MM.1S (cell line): ENCODE data around the gene RRM1.
A peak's percentile ranks its signal among the peaks of the same experiment; 100 is the strongest.

Source experiments
- DNase-seq: peaks from one replicate; pipeline ENCODE4 v3.0.0-alpha.2; 2015
- H2AFZ ChIP-seq: fragments of 300-600 bp; sonication (generic); 2 replicates; pipeline ENCODE4 v1.6.0; 2016; ENCODE audit warnings: antibody characterized with exemption, low read length
- H3F3A ChIP-seq: fragments of 300-600 bp; sonication (generic); 2 replicates; pipeline ENCODE4 v1.6.1; 2016; ENCODE audit warnings: mild to moderate bottlenecking, antibody characterized with exemption, low read length, moderate library complexity, mixed read lengths; ENCODE audit not compliant: insufficient read depth
- H3K27ac ChIP-seq: fragments of 300-600 bp; sonication (generic); 2 replicates; pipeline ENCODE4 v1.5.1; 2016; ENCODE audit warnings: mild to moderate bottlenecking, low read length
- H3K27me3 ChIP-seq: fragments of 300-600 bp; sonication (generic); replicated peaks from 2 replicates; pipeline ENCODE4 v1.6.0; 2016; ENCODE audit warnings: low read length; ENCODE audit not compliant: insufficient read depth
- H3K36me3 ChIP-seq: fragments of 300-600 bp; sonication (generic); replicated peaks from 2 replicates; pipeline ENCODE4 v1.6.1; 2016; ENCODE audit warnings: mild to moderate bottlenecking, low read length, mixed read lengths; ENCODE audit not compliant: insufficient read depth
- H3K4me1 ChIP-seq: fragments of 300-600 bp; sonication (generic); 2 replicates; pipeline ENCODE4 v1.6.1; 2016; ENCODE audit warnings: low read length, mixed read lengths
- H3K4me2 ChIP-seq: fragments of 300-600 bp; sonication (generic); 2 replicates; pipeline ENCODE4 v1.6.0; 2016; ENCODE audit warnings: low read depth, low read length
- H3K4me3 ChIP-seq: fragments of 300-600 bp; sonication (generic); 2 replicates; pipeline ENCODE4 v1.5.1; 2016; ENCODE audit warnings: low read length, mixed read lengths
- H3K79me2 ChIP-seq: fragments of 300-600 bp; sonication (generic); 2 replicates; pipeline ENCODE4 v1.6.1; 2016; ENCODE audit warnings: mixed run types, low read length, mixed read lengths
- H3K9ac ChIP-seq: fragments of 300-600 bp; sonication (generic); 2 replicates; pipeline ENCODE4 v1.6.1; 2016; ENCODE audit warnings: low read length, mixed read lengths
- H3K9me2 ChIP-seq: fragments of 300-600 bp; sonication (generic); replicated peaks from 2 replicates; pipeline ENCODE4 v1.6.1; 2016; ENCODE audit warnings: mild to moderate bottlenecking, low read length, mixed read lengths; ENCODE audit not compliant: insufficient read depth
- H3K9me3 ChIP-seq: fragments of 300-600 bp; sonication (generic); replicated peaks from 2 replicates; pipeline ENCODE4 v1.6.1; 2016; ENCODE audit warnings: mild to moderate bottlenecking, low read length, mixed read lengths; ENCODE audit not compliant: insufficient read depth
- H4K20me1 ChIP-seq: fragments of 300-600 bp; sonication (generic); 2 replicates; pipeline ENCODE4 v1.6.1; 2016; ENCODE audit warnings: mild to moderate bottlenecking, low read length, moderate library complexity, mixed read lengths; ENCODE audit not compliant: insufficient read depth
- EZH2 ChIP-seq: fragments of 300-600 bp; sonication (generic); optimal IDR thresholded peaks from 2 replicates; pipeline ENCODE3; 2017; ENCODE audit warnings: low read depth, mild to moderate bottlenecking, antibody characterized with exemption, low read length, mixed read lengths
- EZH2phosphoT487 ChIP-seq: fragments of 300-600 bp; sonication (generic); IDR thresholded peaks from 2 replicates; pipeline ENCODE4 v1.6.1; 2018; ENCODE audit warnings: antibody characterized with exemption, low read length
- TF ChIP-seq, protein P1 (sequence below): fragments of 300-600 bp; sonication (generic); IDR thresholded peaks from 2 replicates; pipeline ENCODE4 v1.5.1; 2016; ENCODE audit warnings: antibody characterized with exemption, low read length, mixed read lengths

The RRM1 gene

DNA sequence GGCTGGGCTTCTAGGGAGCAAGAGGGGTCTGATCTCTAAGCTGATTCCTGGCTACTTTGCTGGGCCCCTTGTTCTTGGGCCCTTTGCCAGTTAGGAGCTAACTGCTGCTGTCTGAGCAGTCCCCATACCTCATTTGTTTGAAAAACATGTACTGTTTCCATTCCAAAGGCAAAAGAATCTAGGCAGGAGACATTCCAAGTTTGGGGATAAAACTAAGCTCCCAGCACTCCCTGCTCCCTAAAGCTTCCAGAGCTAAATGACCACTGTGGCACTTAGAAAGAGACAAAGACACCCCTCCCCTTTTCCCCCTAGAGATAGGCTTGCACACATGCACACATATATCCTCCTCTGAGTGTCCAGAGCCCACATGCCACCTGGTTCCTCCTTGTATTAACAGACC lies 22.7 kb upstream of the RRM1 start:
- no peak overlapping the region for H3K9ac ChIP-seq
- no peak overlapping the region for H3K27ac ChIP-seq
- H3K9me3 ChIP-seq, result no peaks in the 10 kb centered on the region
- 0 out of 2 replicates have a peak, but pooled peaks cover 13% of the 10 kb centered on the region for H3K79me2 ChIP-seq
- no peaks in the 10 kb centered on the region for H3K36me3 ChIP-seq
- no peaks in the 10 kb centered on the region for H3K27me3 ChIP-seq
- H3F3A ChIP-seq, result 0 out of 2 replicates have a peak, but pooled peaks cover 3% of the 10 kb centered on the region
- no peaks in the 10 kb centered on the region for H3K4me1 ChIP-seq
- H3K9me2 ChIP-seq, result no peaks in the 10 kb centered on the region
- no peaks in the 10 kb centered on the region for H4K20me1 ChIP-seq
- H2AFZ ChIP-seq, result no peak overlapping the region
- no peak overlapping the region for H3K4me3 ChIP-seq
- no peak for DNase-seq
- H3K4me2 ChIP-seq, result no peak overlapping the region
- TF ChIP-seq EZH2 (no peak), EZH2phosphoT487 (no peak)
- TF ChIP-seq, protein P1, sequence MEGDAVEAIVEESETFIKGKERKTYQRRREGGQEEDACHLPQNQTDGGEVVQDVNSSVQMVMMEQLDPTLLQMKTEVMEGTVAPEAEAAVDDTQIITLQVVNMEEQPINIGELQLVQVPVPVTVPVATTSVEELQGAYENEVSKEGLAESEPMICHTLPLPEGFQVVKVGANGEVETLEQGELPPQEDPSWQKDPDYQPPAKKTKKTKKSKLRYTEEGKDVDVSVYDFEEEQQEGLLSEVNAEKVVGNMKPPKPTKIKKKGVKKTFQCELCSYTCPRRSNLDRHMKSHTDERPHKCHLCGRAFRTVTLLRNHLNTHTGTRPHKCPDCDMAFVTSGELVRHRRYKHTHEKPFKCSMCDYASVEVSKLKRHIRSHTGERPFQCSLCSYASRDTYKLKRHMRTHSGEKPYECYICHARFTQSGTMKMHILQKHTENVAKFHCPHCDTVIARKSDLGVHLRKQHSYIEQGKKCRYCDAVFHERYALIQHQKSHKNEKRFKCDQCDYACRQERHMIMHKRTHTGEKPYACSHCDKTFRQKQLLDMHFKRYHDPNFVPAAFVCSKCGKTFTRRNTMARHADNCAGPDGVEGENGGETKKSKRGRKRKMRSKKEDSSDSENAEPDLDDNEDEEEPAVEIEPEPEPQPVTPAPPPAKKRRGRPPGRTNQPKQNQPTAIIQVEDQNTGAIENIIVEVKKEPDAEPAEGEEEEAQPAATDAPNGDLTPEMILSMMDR, result no peak

DNA sequence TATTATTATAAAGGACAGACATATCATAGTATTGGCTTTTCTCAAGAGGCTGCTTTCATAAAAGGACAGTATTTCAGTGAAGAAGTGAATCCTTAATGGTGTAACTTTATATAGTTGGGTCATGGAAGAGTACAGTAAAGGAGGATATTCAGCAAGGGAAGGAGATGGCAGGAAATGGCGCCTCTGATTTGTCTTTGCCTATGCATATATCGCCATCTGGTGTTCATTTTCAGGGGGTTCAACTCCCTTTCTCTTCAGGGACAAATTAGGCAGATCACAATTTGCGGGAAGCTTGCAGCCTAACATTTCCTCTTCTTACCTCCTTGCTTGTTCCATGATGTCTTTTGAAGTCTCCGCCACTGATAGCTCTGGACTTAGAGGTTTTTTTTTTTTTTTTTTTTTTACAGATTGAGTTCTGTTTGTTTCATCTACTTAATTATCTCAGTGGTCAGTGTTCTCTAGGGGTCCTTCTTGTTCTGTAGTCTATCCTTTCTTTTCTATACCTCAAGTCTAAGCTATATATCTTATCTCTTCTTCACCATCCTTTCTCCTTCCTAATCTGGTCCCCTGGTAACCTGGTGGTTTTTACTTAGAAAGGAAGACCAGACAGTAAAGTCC lies 21.8 kb upstream of the RRM1 start:
- H3K27ac ChIP-seq, result no peak overlapping the region

DNA sequence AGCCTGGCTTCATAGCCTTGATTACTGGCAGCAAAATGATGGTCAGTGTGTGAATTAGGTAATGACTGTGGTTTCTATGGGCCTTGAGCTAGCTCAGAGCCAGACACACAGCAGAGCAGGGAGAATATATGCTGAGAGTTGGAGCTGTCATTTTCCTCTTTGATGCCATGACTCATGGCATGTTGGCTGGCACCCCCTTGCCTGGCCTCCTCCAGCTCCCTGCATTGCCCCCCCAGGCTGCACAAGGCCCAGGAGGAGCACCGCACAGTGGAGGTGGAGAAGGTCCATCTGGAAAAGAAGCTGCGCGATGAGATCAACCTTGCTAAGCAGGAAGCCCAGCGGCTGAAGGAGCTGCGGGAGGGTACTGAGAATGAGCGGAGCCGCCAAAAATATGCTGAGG lies 20.3 kb upstream of the RRM1 start:
- H3K4me1 ChIP-seq, result no peaks in the 10 kb centered on the region
- no peak for DNase-seq
- 0 out of 2 replicates have a peak, but pooled peaks cover 3% of the 10 kb centered on the region for H3F3A ChIP-seq
- no peak overlapping the region for H3K27ac ChIP-seq
- no peak overlapping the region for H3K4me2 ChIP-seq
- no peak overlapping the region for H3K9ac ChIP-seq
- no peaks in the 10 kb centered on the region for H3K9me3 ChIP-seq
- no peaks in the 10 kb centered on the region for H3K27me3 ChIP-seq
- H4K20me1 ChIP-seq, result no peaks in the 10 kb centered on the region
- TF ChIP-seq, protein P1, result no peak
- TF ChIP-seq EZH2 (no peak), EZH2phosphoT487 (no peak)
- H2AFZ ChIP-seq, result no peak overlapping the region
- 0 out of 2 replicates have a peak, but pooled peaks cover 9% of the 10 kb centered on the region for H3K79me2 ChIP-seq
- no peaks in the 10 kb centered on the region for H3K9me2 ChIP-seq
- no peak overlapping the region for H3K4me3 ChIP-seq
- H3K36me3 ChIP-seq, result no peaks in the 10 kb centered on the region

More for the DNA sequence above, 21.8 kb upstream of the RRM1 start:
- H3K9me3 ChIP-seq, result no peaks in the 10 kb centered on the region
- no peaks in the 10 kb centered on the region for H3K4me1 ChIP-seq
- 0 out of 2 replicates have a peak, but pooled peaks cover 3% of the 10 kb centered on the region for H3F3A ChIP-seq
- H3K9me2 ChIP-seq, result no peaks in the 10 kb centered on the region
- DNase-seq, result peak; percentile 63
- no peak for TF ChIP-seq EZH2phosphoT487
- TF ChIP-seq, protein P1, result peak; percentile 83
- TF ChIP-seq EZH2, result no peak
- no peaks in the 10 kb centered on the region for H3K36me3 ChIP-seq
- H3K9ac ChIP-seq, result no peak overlapping the region
- H3K79me2 ChIP-seq, result 0 out of 2 replicates have a peak, but pooled peaks cover 9% of the 10 kb centered on the region
- no peak overlapping the region for H3K4me3 ChIP-seq
- H2AFZ ChIP-seq, result no peak overlapping the region
- no peaks in the 10 kb centered on the region for H4K20me1 ChIP-seq
- no peaks in the 10 kb centered on the region for H3K27me3 ChIP-seq
- no peak overlapping the region for H3K4me2 ChIP-seq
